HPDE6-E6E7 (cell line): ENCODE data around the gene CAMK2G.
A peak's percentile ranks its signal among the peaks of the same experiment; 100 is the strongest.
"Not testable (repeated sequence)": the region's sequence is repeated elsewhere in the genome, so short reads cannot be mapped to it uniquely, and the experiment has no call there.

Experiments
- DNase-seq: peaks from one replicate; pipeline ENCODE4 v3.0.0; 2011; ENCODE audit warnings: missing footprints; ENCODE audit errors: extremely low spot score

Gene CAMK2G

GRCh38 chr10:73902351-73902750 lies 28.0 kb upstream of the CAMK2G start:
- DNase-seq = no peak

GRCh38 chr10:73901261-73901660 lies 26.9 kb upstream of the CAMK2G start:
- no peak for DNase-seq

GRCh38 chr10:73900064-73900463 lies 25.7 kb upstream of the CAMK2G start:
- DNase-seq = no peak

GRCh38 chr10:73899423-73899822 lies 25.1 kb upstream of the CAMK2G start:
- peak; percentile 87 for DNase-seq

- no peak for DNase-seq
Observed at GRCh38 chr10:73898730-73899410, 24.5 kb upstream of the CAMK2G start.

GRCh38 chr10:73897693-73898092 lies 23.3 kb upstream of the CAMK2G start:
- DNase-seq = no peak

GRCh38 chr10:73895381-73895780 lies 21.0 kb upstream of the CAMK2G start:
- DNase-seq = not testable (repeated sequence)

GRCh38 chr10:73894245-73894971 lies 20.1 kb upstream of the CAMK2G start:
- no peak for DNase-seq

- DNase-seq = no peak
Observed at GRCh38 chr10:73893426-73893825, 19.1 kb upstream of the CAMK2G start.

- no peak for DNase-seq
Observed at GRCh38 chr10:73892310-73893030, 18.1 kb upstream of the CAMK2G start.

- DNase-seq = no peak
Observed at GRCh38 chr10:73891540-73891939, 17.2 kb upstream of the CAMK2G start.

- DNase-seq = not testable (repeated sequence)
Observed at GRCh38 chr10:73890830-73891229, 16.5 kb upstream of the CAMK2G start.

- DNase-seq = no peak
Observed at GRCh38 chr10:73890261-73890660, 15.9 kb upstream of the CAMK2G start.

GRCh38 chr10:73889416-73889815 lies 15.1 kb upstream of the CAMK2G start:
- not testable (repeated sequence) for DNase-seq

- DNase-seq = peak; percentile 91
Observed at GRCh38 chr10:73889014-73889413, 14.7 kb upstream of the CAMK2G start.

GRCh38 chr10:73888514-73888913 lies 14.2 kb upstream of the CAMK2G start:
- DNase-seq = no peak

- DNase-seq = no peak
Observed at GRCh38 chr10:73887294-73888039, 13.1 kb upstream of the CAMK2G start.

- DNase-seq = no peak
Observed at GRCh38 chr10:73886661-73887293, 12.4 kb upstream of the CAMK2G start.

- no peak for DNase-seq
Observed at GRCh38 chr10:73886085-73886529, 11.8 kb upstream of the CAMK2G start.

GRCh38 chr10:73884017-73884416 lies 9.7 kb upstream of the CAMK2G start:
- no peak for DNase-seq

GRCh38 chr10:73881221-73881919 lies 7.0 kb upstream of the CAMK2G start:
- no peak for DNase-seq
